Measurements from ENCODE around the gene NCAPG2.

Gene NCAPG2

GRCh38 chr7:158611541-158611940 is 93.1 kb downstream of the NCAPG2 start:
- peaks cover 7% of the 10 kb centered on the region for H3K4me1 ChIP-seq
- H3K4me3 ChIP-seq (ENCODE audit: low read depth, low read length) = no peak overlapping the region
- no peaks in the 10 kb centered on the region for H3K27me3 ChIP-seq
- DNase-seq = no peak
- TF ChIP-seq CTCF (IDR thresholded peaks at IDR 0.05; ENCODE audit: low read depth, low read length) = no peak
- H3K9me3 ChIP-seq = no peaks in the 10 kb centered on the region
- peaks cover 18% of the 10 kb centered on the region for H3K36me3 ChIP-seq

GRCh38 chr7:158609313-158609974 is 95.2 kb downstream of the NCAPG2 start:
- DNase-seq = no peak
- TF ChIP-seq CTCF (IDR thresholded peaks at IDR 0.05; ENCODE audit: low read depth, low read length) = no peak
- Histone ChIP-seq H3K27me3 (no peaks in the 10 kb centered on the region), H3K9me3 (no peaks in the 10 kb centered on the region), H3K36me3 (peaks cover 18% of the 10 kb centered on the region), H3K4me3 (ENCODE audit: low read depth, low read length) (no peak overlapping the region), H3K4me1 (peaks cover 7% of the 10 kb centered on the region)

GRCh38 chr7:158607563-158607962 is 97.0 kb downstream of the NCAPG2 start:
- no peak for DNase-seq
- H3K9me3 ChIP-seq = no peaks in the 10 kb centered on the region
- H3K27me3 ChIP-seq = no peaks in the 10 kb centered on the region
- no peak overlapping the region for H3K4me3 ChIP-seq (ENCODE audit: low read depth, low read length)
- TF ChIP-seq CTCF (IDR thresholded peaks at IDR 0.05; ENCODE audit: low read depth, low read length) = no peak
- no peaks in the 10 kb centered on the region for H3K4me1 ChIP-seq
- peaks cover 15% of the 10 kb centered on the region for H3K36me3 ChIP-seq

- Histone ChIP-seq H3K36me3 (peaks cover 15% of the 10 kb centered on the region), H3K4me3 (ENCODE audit: low read depth, low read length) (no peak overlapping the region), H3K4me1 (no peaks in the 10 kb centered on the region), H3K9me3 (no peaks in the 10 kb centered on the region), H3K27me3 (no peaks in the 10 kb centered on the region)
- TF ChIP-seq CTCF (IDR thresholded peaks at IDR 0.05; ENCODE audit: low read depth, low read length) = no peak
- no peak for DNase-seq
These were observed 97.8 kb downstream of the NCAPG2 start for GRCh38 chr7:158606671-158607424.

GRCh38 chr7:158606129-158606528 is 98.5 kb downstream of the NCAPG2 start:
- no peak for TF ChIP-seq CTCF (IDR thresholded peaks at IDR 0.05; ENCODE audit: low read depth, low read length)
- peaks cover 12% of the 10 kb centered on the region for H3K36me3 ChIP-seq
- no peak overlapping the region for H3K4me3 ChIP-seq (ENCODE audit: low read depth, low read length)
- H3K27me3 ChIP-seq = no peaks in the 10 kb centered on the region
- no peaks in the 10 kb centered on the region for H3K4me1 ChIP-seq
- DNase-seq = no peak
- H3K9me3 ChIP-seq = no peaks in the 10 kb centered on the region
